Adipocyte (in vitro differentiated cells): ENCODE data around the gene SGK1.
"Not testable (repeated sequence)": the region's sequence is repeated elsewhere in the genome, so short reads cannot be mapped to it uniquely, and the experiment has no call there.

ENCODE experiments used
- DNase-seq: peaks from one replicate; pipeline ENCODE4 v3.0.0-alpha.2; 2015; ENCODE audit warnings: low read depth
- H3K27me3 ChIP-seq: replicated peaks from 2 replicates; pipeline ENCODE4 v1.7.0; 2013; ENCODE audit warnings: mild to moderate bottlenecking, low read length, moderate library complexity; ENCODE audit not compliant: control insufficient read depth, insufficient read depth
- H3K36me3 ChIP-seq: 2 replicates; pipeline ENCODE4 v1.7.0; 2013; ENCODE audit warnings: low read length, mild to moderate bottlenecking, moderate library complexity; ENCODE audit not compliant: control insufficient read depth, insufficient read depth, severe bottlenecking
- H3K4me1 ChIP-seq: 2 replicates; pipeline ENCODE4 v1.7.0; 2013; ENCODE audit warnings: mild to moderate bottlenecking, low read length, moderate library complexity; ENCODE audit not compliant: control insufficient read depth, insufficient read depth
- H3K4me3 ChIP-seq: 2 replicates; pipeline ENCODE4 v1.7.0; 2013; ENCODE audit warnings: mild to moderate bottlenecking, low read length, moderate library complexity
- H3K9ac ChIP-seq: 2 replicates; pipeline ENCODE4 v1.7.0; 2013; ENCODE audit warnings: mild to moderate bottlenecking, low read length, moderate library complexity
- H3K9me3 ChIP-seq: 2 replicates; pipeline ENCODE4 v1.7.0; 2013; ENCODE audit warnings: mild to moderate bottlenecking, low read length, moderate library complexity; ENCODE audit not compliant: control insufficient read depth

The SGK1 gene

DNA sequence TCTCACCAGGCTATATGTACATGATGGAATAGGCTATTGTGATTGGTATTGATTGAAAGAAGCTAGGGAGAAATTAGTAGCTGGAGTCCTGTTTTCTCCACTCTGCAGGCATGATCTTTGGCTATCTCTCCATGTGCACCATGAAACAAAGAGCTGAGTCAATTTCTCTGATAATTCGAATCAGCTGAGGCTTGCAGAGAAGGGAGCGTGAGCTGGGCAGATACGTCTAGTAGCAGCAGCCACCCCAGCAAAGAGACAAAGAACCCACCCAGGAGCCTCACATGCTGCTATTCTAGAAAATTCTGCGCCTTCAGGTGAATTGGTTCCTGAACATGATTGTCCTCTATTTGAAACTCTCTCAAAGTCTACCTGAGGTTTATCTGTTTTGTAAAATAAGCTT lies 6.9 kb upstream of the SGK1 start:
- H3K9ac ChIP-seq: no peak overlapping the region
- no peaks in the 10 kb centered on the region for H3K27me3 ChIP-seq
- peaks cover 4% of the 10 kb centered on the region for H3K9me3 ChIP-seq
- H3K4me1 ChIP-seq: no peaks in the 10 kb centered on the region
- H3K4me3 ChIP-seq: no peak overlapping the region
- no peaks in the 10 kb centered on the region for H3K36me3 ChIP-seq
- no peak for DNase-seq

DNA sequence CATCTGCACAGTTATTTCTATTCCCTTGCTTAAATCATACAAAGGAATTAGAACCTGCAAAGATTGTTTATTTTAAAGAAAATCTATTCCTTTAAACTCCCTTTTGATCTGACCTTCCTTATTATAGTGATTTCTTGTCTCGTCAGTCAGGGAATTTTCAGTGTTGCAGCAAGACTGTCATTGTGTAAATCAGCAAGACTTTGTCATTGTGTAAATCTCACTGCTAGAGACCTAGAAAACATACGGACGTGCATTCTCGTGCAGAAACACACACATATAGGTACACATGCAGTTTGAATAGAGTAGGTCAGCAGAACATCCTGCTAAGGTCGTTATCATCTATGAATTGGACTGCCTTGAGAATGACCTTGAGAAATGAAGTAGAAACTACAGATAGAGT lies 6.2 kb upstream of the SGK1 start:
- Histone ChIP-seq H3K36me3 (no peaks in the 10 kb centered on the region), H3K9ac (no peak overlapping the region), H3K27me3 (no peaks in the 10 kb centered on the region), H3K9me3 (peaks cover 4% of the 10 kb centered on the region), H3K4me1 (no peaks in the 10 kb centered on the region), H3K4me3 (no peak overlapping the region)
- no peak for DNase-seq

DNA sequence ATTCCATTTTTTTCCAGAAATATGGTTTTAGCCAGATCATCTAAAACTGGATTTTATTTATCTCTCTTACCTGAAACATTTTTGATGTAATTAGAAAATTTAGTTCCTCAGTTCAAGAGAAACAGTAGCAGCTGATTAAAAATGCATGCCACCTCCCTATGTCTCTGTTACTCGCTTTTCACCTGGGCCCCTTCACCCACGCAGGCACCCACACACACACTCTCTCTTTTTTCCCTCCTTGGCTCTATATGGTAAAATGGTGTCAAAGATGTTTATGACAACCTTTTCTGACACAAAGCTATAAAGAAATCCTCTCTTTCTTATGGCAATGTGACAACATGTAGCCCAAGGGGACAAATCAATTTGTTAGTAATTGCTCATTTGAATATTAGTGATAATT lies 5.8 kb upstream of the SGK1 start:
- H3K27me3 ChIP-seq: no peaks in the 10 kb centered on the region
- no peaks in the 10 kb centered on the region for H3K36me3 ChIP-seq
- H3K9me3 ChIP-seq: peaks cover 4% of the 10 kb centered on the region
- H3K9ac ChIP-seq: no peak overlapping the region
- no peak for DNase-seq
- H3K4me3 ChIP-seq: no peak overlapping the region
- H3K4me1 ChIP-seq: no peaks in the 10 kb centered on the region

DNA sequence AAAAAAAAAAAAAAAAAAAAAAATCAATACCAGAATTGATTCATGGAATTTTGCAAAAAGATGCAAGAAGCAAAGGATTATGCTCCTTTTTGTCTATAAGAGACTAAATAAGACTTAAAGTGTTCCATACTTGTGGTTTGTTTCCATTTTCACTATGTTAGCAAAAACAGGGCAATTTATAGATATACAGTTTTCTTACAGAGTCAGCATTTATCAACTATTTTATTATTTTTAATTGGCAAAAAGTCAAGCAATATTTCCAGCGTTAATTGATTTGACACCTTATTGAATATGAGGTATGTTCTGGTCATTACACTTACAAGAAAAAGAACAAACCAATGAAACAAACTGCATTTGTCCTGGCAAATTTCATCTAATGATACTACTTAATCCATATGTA lies 5.4 kb upstream of the SGK1 start:
- Histone ChIP-seq H3K9ac (no peak overlapping the region), H3K4me3 (no peak overlapping the region), H3K9me3 (peaks cover 4% of the 10 kb centered on the region), H3K27me3 (no peaks in the 10 kb centered on the region), H3K36me3 (no peaks in the 10 kb centered on the region), H3K4me1 (no peaks in the 10 kb centered on the region)
- DNase-seq: no peak

DNA sequence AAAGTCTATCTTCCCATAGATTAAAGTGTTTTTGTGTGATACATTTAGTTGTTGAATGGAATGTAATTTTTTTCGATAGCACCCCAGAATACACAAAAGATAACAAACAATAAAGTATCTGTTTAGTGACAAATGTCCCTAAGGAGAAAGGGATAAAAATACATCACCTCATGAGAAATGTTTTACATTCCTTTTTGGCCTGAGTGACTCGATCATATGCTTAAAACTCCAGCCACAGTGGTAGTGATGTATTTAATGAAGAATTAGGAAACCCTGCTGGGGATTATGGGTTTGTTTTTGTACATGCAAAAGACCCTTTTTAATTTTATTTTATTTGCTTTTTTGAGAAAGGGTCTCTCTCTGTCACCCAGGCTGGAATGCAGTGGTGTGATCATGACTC lies 4.3 kb upstream of the SGK1 start:
- Histone ChIP-seq H3K4me3 (no peak overlapping the region), H3K36me3 (no peaks in the 10 kb centered on the region), H3K9me3 (peaks cover 4% of the 10 kb centered on the region), H3K9ac (no peak overlapping the region), H3K4me1 (peaks cover 10% of the 10 kb centered on the region), H3K27me3 (peaks cover 7% of the 10 kb centered on the region)
- no peak for DNase-seq

DNA sequence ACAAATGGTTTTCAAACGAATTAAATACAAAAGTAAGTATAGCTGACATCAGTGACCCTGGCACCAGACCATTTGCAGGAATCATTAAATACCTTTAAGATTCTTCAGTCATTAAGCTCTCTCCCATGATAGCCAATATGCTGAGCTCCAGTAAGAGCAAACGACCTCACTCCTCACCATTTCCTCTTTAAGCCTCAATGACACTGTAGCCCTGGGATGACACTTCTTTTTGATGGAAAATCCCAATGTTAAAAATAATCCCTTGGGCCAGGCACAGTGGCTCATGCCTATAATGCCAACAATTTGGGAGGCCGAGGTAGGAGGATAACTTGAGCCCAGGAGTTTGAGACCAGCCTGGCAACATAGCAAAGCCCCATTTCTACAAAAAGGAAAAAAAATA lies 3.3 kb upstream of the SGK1 start:
- Histone ChIP-seq H3K4me3 (no peak overlapping the region), H3K9ac (no peak overlapping the region), H3K36me3 (no peaks in the 10 kb centered on the region), H3K4me1 (peaks cover 10% of the 10 kb centered on the region), H3K9me3 (peaks cover 4% of the 10 kb centered on the region), H3K27me3 (peaks cover 9% of the 10 kb centered on the region)
- DNase-seq: no peak

DNA sequence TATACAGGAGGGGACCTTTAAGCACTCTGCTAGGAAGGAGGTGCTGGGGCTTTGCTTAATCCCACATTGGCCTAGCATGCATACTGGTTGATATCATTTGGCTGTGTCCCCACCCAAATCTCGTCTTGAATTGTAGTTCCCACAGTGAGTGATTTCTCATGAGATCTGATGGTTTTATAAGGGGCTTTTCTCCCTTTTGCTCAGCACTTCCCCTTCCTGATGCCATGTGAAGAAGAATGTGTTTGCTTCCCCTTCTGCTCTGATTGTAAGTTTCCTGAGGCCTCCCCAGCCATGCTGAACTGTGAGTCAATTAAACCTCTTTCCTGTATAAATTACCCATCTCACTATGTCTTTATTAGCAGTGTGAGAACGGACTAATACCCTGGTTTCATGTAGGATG lies 1.8 kb upstream of the SGK1 start:
- not testable (repeated sequence) for H3K4me1 ChIP-seq, H3K4me3 ChIP-seq, H3K27me3 ChIP-seq, H3K36me3 ChIP-seq, H3K9me3 ChIP-seq, H3K9ac ChIP-seq, DNase-seq

DNA sequence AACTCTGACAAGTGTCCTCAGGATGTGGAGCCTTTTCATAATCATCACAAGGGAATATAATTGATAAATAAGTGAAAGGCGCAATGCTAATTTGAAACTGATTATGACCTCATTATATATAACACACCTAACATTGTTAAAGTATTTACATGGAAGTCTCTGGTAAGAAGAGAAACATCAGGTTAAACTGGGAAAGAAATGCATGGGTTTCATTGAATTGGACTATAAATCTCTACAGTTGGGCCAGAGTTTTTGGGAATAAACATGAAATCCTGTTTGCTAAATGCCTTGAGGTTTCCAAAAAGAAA lies 1.0 kb upstream of the SGK1 start:
- peaks cover 10% of the 10 kb centered on the region for H3K4me1 ChIP-seq
- H3K27me3 ChIP-seq: peaks cover 9% of the 10 kb centered on the region
- no peak for DNase-seq

DNA sequence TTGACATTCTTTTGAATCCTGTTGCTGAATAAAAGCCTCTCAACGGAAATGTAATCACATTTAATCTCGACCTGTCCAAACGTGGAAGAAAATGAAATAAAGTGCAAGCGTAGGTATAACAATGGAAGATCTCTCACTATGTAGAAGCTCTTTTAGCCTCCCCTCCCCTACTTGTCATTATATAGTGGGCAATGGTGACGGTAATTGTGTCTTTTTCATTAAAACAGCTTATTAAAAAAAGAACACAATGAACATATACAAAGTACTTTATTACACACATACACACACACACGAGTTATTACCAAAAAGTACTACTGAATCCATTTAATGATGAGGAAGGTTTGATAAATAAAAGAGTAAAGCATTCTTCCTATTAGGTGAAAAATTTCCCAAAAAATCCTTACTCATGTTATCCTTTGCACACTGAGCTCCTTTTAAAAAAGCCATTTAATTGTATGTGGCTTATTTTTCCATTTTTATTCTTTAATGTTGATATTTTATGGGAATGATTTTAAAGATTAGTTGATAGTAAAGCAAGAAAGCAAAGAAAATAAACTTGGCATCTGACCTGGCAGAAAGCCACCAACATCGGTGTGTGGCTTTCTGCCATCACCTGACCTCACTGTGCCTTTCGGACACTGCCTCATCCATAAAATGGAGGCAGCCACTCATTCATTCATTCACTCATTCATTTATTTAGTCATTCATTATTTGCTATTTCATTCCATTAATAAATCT lies 493 bp upstream of the SGK1 start:
- peak overlapping the region; percentile 77 for H3K4me3 ChIP-seq
- H3K27me3 ChIP-seq: peaks cover 9% of the 10 kb centered on the region

More for the DNA sequence above, 1.0 kb upstream of the SGK1 start:
- H3K36me3 ChIP-seq: no peaks in the 10 kb centered on the region
- H3K4me3 ChIP-seq: no peak overlapping the region
- no peak overlapping the region for H3K9ac ChIP-seq
- no peaks in the 10 kb centered on the region for H3K9me3 ChIP-seq

DNA sequence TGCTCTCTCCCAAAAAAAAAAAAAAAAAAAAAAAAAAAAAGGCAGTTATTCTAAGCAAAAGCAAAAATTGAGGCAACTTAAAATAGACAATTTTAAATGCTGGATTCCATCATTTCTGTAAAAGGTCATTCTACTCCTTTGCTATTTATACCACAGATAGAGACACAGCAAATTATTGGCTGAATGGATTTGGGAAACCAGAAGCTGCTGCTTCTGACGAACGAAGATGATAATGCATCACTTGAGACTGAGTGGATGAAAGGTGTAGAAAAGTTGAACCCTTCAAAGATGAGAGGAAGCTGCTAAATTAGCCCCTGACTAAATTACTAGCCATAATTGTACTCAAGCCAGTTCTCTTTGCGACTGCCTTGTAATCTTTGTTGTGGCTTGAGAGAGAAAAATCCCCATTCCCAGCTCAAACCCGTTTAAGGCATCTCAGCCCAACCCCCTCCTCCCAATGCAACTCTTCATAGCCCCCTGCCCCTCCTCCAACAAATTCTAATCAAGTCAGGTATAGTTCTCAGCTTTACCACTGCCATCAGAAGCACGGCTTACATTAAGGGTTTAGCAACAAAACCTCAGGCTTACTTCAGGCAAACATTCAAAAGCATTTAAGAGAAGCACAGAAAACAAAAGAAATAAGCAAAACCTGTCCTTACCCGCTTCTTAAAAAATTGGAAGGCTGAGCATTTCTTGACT lies 1.0 kb downstream of the SGK1 start:
- no peak overlapping the region for H3K9ac ChIP-seq
- peaks cover 10% of the 10 kb centered on the region for H3K4me1 ChIP-seq
- H3K4me3 ChIP-seq: peak overlapping the region; percentile 77
- H3K36me3 ChIP-seq: no peaks in the 10 kb centered on the region
- peaks cover 9% of the 10 kb centered on the region for H3K27me3 ChIP-seq
- no peak for DNase-seq
- H3K9me3 ChIP-seq: no peaks in the 10 kb centered on the region

More for the DNA sequence above, 493 bp upstream of the SGK1 start:
- no peaks in the 10 kb centered on the region for H3K36me3 ChIP-seq
- no peaks in the 10 kb centered on the region for H3K9me3 ChIP-seq
- peaks cover 10% of the 10 kb centered on the region for H3K4me1 ChIP-seq
- no peak overlapping the region for H3K9ac ChIP-seq
- no peak for DNase-seq

DNA sequence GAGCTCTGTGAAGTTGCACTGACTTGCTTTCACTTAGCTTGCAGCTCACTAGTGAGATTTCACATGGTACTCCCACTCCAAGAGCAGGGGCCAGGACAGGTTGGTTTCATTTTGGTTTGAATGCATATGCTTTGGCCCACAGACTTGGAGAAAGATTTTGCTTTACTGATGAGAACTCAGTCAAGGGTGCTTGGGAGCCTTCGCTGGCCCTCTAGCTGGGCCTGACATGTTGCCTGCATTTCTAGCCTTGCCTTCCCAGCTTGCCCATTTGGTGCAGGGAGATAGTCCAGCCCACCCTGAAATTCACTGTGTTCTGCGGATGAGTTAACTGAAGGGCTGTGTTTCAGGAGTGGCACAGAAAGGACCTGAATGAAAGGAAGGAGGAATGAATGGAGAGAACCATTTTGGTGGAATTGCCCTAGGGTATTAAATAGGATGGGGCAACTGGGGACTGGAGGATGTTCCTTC lies 1.9 kb downstream of the SGK1 start:
- Histone ChIP-seq H3K9ac (no peak overlapping the region), H3K4me3 (no peak overlapping the region), H3K36me3 (no peaks in the 10 kb centered on the region), H3K27me3 (peaks cover 9% of the 10 kb centered on the region), H3K9me3 (no peaks in the 10 kb centered on the region), H3K4me1 (peaks cover 10% of the 10 kb centered on the region)
- DNase-seq: no peak
